GM19468 (cell line): ENCODE data around the gene LRRC4C.

Source experiments
- ATAC-seq: cut with Tn5 transposase; IDR thresholded peaks from one replicate; pipeline ENCODE4 v1.9.1; 2021; ENCODE audit warnings: mild to moderate bottlenecking, moderate library complexity, moderate number of reproducible peaks; ENCODE audit not compliant: unreplicated experiment; ENCODE audit errors: extremely low read depth

The LRRC4C gene

GRCh38 chr11:40289370-40289769 lies 1170.1 kb downstream of the LRRC4C start:
- ATAC-seq, result no peak

DNA sequence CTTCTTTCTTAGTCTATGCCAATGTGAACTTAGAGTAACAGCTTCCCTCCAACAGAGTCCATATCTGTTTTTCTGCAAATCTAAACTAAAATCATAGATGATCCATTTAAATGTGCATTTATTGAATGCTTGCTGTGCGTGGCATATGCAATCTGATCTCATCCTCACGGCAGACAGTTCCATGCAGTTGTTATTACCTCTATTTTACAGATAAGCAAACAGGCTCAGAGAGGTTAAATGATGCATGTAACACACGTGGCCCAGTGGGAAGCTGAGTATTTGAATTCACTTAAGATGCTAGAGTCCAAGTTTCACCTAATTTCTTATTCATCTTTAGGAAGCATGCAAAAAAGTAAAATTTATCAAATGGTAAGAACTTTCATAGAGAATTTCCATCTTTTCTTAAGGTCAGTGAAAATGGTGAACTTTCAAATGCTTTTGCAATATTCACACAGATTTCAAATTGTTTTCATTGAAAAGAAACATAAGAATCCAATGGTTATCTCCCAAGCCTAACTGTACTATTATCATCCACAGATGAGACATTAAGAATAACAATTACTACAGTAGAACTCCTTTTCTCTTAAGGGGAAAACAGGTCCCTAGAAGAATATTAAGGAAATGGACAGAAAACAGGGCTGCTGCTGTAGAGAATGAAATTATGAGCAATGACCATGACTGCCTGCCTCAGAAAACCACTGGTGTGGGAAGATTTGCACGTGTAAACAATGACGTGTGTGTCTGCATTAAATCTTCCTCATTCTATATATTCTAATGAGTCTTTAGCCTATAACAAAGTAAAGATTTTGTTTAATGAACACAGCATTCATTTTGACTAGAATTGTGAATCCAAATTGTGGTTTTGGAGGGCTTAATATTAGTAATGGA lies 1171.3 kb downstream of the LRRC4C start:
- no peak for ATAC-seq

DNA sequence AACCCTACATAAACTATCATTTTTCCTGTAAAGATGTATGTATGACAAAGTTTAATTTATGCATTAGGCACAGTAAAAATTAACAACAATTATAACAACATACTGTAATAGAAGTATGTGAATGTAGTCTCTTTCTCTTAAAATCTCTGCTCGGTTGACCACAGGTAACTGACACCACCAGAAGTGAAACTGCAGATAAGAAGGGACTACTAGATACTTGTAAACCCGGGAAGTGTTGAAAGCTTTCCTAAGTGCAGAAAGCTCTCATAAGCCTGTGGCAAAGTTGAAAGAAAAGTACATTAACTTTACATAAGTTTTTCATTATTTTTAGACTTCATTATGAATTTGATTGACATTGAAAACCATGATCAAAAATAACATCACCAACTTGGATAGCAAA lies 1173.3 kb downstream of the LRRC4C start:
- ATAC-seq, result no peak

DNA sequence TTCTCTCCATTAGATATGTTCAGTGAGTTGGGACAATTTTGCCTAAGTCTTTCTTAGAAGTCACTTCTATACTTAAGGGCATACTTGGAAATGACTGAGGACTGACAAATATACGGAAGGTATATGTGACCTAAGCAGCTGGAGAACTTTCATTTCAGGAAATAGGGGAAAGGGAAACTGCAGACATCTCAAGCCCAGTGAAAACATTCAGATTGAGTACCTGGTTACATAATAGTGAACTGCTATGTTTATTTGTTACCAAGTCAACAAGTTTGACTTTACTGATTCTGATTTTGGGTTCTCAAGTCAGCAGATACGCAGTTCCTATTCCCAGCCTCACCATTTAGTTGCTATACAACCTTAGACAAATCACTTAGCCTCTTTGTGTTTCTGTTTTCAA lies 1173.9 kb downstream of the LRRC4C start:
- no peak for ATAC-seq

- peak; percentile 61 for ATAC-seq
These were observed 1178.3 kb downstream of the LRRC4C start for GRCh38 chr11:40281052-40281580.

DNA sequence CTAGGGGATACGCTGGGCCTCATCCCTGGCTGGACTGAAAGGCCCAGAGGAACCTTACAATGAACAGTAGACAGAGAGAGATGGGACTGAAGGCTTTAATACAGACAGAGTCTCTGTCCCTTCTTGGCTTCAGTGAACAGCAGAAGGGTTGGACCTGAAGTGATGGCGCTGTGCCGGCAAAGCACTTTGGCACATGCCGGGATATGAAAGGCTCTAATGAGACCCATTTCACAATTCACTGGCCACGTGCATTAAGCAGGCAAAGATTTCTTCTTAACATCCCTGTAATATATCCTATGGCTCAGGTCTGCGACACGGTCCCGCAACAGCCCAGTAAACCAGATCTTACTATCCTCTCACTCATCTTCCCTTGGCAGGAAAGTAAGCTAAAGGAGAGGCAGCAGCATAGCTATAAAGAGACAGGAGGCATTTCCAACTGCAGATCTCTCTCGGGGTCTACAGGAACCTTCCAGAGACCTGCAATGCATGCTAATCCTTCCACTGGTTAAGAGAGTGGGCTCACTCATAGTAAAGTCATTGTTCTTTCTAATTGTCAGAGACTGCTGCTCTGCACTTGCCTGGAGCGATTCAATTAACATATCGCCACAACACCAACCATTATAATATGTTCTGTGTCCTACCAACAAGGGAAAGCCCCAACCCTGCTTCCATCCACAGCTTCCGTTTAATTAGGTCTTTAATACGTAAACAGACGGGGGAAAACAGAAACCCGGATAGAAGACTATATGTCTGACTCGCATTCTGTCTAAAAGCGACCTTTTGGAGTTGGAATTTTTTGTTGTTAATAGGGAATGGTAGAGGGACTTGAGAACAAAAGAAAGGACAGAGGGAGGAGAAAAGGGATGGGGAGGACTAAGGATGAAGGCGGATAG lies 1179.0 kb downstream of the LRRC4C start:
- ATAC-seq, result peak; percentile 9

GRCh38 chr11:40276960-40277359 lies 1182.5 kb downstream of the LRRC4C start:
- ATAC-seq, result no peak

DNA sequence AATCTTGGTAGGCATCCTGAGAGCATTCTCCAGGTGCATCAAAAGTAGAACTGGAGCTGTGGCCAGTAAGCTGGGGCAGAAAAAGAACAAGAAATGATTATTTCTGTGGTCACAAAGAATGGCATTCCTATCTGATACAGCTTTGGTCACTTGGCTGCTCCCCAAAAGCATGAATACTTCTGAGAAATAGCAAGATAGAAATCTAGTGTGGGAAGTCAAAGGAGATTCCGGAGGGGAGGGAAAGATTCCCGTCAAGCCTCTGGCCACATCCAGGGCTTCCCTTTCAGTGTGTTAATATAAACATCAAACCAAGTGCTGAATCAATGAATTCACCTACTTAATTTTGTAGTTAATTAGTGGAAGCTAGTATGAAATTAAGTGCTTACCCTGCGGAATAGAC lies 1185.4 kb downstream of the LRRC4C start:
- ATAC-seq, result no peak

DNA sequence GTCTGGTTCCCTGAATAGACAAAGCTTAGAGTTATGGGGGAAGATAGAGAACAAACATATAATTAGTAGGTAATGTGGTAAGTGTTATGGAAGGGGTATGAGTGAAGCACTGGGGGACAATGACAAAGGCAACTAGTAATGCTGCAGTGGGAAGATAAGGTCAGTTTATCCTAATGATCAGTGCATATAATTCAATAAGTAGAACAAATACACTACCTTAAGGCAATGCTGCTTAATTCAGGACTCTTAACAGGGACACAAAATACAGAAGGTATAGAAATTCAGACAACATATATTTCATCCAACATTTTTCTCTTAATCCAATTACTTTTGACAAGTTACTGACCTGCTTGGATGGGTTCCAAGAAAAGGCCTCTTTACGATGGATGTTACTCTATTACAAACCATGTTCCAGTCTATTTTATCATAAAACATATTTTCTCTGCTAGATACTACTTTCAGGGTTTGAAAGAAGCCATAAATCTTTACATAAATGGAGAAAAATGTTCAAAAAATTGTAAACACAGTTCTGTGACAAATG lies 1186.2 kb downstream of the LRRC4C start:
- ATAC-seq, result no peak

- ATAC-seq, result no peak
These were observed 1188.1 kb downstream of the LRRC4C start for GRCh38 chr11:40271361-40271760.

DNA sequence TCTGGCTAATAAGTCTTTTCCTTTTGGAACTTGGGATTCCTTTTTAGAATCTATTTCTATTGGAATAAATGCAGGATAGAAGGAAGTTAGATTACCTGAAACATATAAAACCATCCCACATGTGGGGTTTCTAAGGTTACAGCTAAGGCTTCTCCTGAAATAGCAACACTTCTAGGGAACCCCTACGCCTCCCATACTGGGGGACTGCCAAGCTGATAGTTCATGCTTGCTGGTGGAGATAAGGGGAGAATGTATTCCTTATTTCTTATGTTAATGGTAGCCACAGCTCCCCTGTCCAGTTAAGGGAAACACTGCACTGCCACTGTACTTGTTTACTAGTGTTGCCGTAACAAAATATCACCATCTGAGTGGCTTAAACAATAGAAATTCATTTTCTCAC lies 1189.6 kb downstream of the LRRC4C start:
- ATAC-seq, result no peak

GRCh38 chr11:40268551-40268950 lies 1190.9 kb downstream of the LRRC4C start:
- ATAC-seq, result no peak

GRCh38 chr11:40255457-40255856 lies 1204.0 kb downstream of the LRRC4C start:
- ATAC-seq, result no peak

GRCh38 chr11:40253166-40253565 lies 1206.3 kb downstream of the LRRC4C start:
- no peak for ATAC-seq

DNA sequence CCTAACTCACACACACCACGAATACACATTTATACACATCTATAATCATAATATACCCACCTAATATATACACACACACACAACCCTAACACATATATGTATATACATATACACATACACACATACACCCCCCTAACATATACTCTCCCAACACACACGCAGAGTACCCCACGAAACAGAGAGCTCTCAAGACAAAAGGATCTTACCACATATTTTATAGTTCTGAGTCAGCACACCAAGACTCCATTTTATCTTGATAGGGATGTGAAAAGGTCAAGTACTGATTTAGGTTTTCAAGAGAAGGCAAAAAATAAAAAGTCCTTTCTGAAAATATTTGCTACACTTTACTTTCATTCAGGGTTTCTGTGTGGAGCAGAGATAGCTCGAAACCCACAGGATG lies 1207.2 kb downstream of the LRRC4C start:
- ATAC-seq, result no peak

GRCh38 chr11:40246983-40247382 lies 1212.5 kb downstream of the LRRC4C start:
- no peak for ATAC-seq

DNA sequence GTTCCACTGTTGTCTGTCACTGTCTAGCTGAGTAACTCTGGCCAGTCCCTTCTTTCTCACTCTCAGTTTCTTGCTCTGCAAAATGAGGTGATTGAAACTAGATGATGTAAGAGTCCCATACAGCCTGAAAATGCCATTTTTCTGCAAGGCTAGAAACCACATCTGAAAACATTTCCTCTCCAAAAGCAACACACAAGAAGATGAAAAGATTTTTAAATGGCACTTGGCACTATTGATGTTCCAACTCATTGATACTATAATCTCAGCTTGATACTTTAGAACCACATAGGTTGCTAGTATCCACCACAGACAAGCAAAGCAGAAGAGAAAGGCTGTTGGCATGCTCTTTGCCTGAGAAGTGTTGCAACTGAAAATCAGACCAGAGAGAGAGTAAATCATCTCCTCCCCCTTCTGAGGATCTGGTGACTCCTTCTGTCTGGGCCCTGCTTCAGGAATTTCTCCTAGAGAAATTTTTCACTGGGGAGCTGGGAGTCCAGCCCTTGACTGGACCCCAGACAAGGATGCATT lies 1217.9 kb downstream of the LRRC4C start:
- ATAC-seq, result peak; percentile 98

DNA sequence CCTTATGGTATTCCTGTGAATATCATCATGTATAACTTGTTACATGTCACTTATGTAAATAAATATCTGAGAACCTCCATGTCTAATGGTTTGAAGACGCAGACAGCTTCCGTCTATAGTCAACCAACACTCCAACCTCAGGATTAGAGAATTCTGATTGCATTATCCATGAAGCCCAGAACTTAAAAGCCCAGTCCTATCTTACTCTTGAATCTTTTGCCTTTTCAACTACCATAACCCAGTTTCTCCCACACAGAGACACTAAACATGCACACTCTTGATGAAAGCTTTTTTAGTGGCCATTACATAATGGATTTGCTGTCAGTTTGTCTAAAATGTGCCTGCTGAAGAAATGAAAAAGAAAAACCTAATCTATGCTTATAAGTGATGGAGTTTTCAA lies 1219.2 kb downstream of the LRRC4C start:
- ATAC-seq, result no peak

GRCh38 chr11:40236526-40236925 lies 1222.9 kb downstream of the LRRC4C start:
- ATAC-seq, result no peak

DNA sequence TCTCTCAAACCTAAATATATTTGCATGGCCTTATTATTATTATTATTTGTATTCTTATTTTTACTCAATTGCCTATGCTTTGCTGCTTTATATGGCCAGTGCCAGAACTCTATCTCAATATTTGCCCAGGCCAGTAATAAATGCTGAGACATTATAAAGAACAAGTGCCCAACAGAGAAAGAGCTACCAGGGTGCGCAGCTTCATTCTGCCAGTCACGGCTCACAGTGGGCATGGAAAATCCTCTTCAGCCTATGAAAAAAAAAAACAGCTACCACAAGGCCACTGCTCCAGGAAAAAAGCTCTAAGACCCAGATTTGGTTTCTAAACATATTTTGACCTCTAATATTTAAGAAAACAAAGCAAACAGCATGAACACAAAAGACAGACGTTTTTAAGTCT lies 1223.6 kb downstream of the LRRC4C start:
- no peak for ATAC-seq
